ENCODE measurements around the gene MGA. TPM values are rescaled to one million over a fixed set of nuclear protein-coding genes. Genes with fewer than 3 reads are reported as not detected.

MGA gene
- total and polyA plus RNA-seq, 4 donors, result 2.7 to 86.2 (median 14.1) TPM

DNA sequence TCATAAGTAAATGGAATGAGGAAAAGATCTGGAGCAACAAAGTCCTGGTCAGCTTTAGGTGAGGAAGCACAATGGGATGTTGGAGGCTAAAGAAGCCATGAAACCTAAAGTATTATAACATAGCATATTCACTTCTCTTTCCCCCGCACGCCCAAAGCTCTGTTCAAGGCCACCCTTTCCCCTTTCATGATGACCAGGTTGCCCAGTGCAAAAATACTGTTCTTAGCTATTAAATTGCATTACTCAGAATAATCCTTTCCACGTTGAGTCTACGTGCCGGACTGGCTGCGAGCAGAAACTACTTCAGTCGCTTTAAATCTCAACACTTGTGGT lies 113.5 kb downstream of the MGA start:
- Histone ChIP-seq H3K9ac (ENCODE audit: insufficient read depth in 1 of 2, low read length in 2 of 2) (peak overlapping the region in 1 of 2 donors; percentile 83), H3K4me1 (ENCODE audit: control insufficient read depth in 5 of 5, insufficient read depth in 5 of 5, low read length in 5 of 5) (peaks cover 7 to 36% (median 22%) of the 10 kb centered on the region in 5 donors), H3K36me3 (ENCODE audit: control insufficient read depth in 4 of 4, insufficient read depth in 4 of 4, low read length in 4 of 4) (peaks cover 0 to 3% (median 0%) of the 10 kb centered on the region in 4 donors), H3K27ac (ENCODE audit: low read depth in 1 of 2, low read length in 1 of 2) (peak overlapping the region; percentile 68 to 78), H3K27me3 (ENCODE audit: control insufficient read depth in 3 of 3, insufficient read depth in 3 of 3, low read length in 2 of 3) (no peaks in the 10 kb centered on the region), H3K4me3 (no peak overlapping the region), H3K9me3 (ENCODE audit: control insufficient read depth in 4 of 4, insufficient read depth in 3 of 4, low read length in 3 of 4) (no peaks in the 10 kb centered on the region)
- WGBS, 2 donors, result 2 to 8% methylated on average over 7 of the region's 7 CpGs
- TF ChIP-seq, protein P1, sequence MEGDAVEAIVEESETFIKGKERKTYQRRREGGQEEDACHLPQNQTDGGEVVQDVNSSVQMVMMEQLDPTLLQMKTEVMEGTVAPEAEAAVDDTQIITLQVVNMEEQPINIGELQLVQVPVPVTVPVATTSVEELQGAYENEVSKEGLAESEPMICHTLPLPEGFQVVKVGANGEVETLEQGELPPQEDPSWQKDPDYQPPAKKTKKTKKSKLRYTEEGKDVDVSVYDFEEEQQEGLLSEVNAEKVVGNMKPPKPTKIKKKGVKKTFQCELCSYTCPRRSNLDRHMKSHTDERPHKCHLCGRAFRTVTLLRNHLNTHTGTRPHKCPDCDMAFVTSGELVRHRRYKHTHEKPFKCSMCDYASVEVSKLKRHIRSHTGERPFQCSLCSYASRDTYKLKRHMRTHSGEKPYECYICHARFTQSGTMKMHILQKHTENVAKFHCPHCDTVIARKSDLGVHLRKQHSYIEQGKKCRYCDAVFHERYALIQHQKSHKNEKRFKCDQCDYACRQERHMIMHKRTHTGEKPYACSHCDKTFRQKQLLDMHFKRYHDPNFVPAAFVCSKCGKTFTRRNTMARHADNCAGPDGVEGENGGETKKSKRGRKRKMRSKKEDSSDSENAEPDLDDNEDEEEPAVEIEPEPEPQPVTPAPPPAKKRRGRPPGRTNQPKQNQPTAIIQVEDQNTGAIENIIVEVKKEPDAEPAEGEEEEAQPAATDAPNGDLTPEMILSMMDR (IDR thresholded peaks at IDR 0.05; ENCODE audit: control extremely low read depth, extremely low read depth), result no peak
- no peak for ATAC-seq (ENCODE audit: insufficient read depth, low FRiP score)
- DNase-seq, result no peak

DNA sequence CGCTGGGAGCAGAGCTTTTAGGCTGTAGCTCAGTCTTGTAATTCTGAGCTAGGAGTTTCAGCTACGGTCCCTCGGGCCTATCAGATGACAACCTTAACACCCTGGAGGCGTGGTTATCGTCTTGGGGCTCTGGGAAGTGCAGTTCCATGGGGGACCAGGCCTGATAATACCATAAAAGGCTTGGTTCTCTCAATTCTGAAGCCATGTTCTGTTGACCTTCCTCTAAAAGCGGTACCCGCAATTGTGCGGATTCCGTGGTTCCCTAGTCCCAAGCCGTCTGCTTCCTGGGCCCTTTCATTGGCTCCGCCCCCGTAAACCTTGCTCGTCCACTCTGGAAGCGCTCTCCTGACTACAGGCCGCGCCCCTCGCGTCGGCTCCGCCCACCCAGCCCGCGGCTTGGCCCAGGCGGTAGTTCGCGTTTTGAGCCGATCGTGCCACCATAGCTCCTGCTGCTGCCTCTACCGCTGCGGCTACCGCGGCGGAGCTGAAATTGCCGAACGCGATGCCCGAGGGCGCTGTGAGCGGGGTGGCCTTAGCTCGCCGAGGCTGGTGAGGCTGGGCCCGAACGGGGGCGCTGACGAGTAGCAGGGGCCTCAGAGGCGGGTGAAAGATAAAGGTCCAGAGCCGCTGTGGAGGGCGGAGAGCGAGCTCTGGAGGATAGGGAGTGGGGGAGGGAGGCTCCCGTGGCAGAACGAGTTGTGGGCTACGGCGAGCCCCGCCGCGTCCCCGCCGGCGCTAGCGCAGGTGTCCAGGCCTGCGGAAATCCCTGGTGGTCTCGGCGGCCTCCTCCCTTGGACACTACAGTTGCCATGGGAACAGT lies 114.1 kb downstream of the MGA start, which contains the start of gene MAPKBP1:
TSS of gene MAPKBP1 (plus strand) at position 423 of the 820 bp plus-strand sequence. CDS start 792 bp downstream, outside the sequence.
- peak; percentile 98 to 99 (median 98) for DNase-seq
- H3K27ac ChIP-seq (ENCODE audit: low read depth in 1 of 2, low read length in 1 of 2), result peak within 1 kb of the TSS; percentile 68 to 78
- peak; percentile 97 for ATAC-seq (ENCODE audit: insufficient read depth, low FRiP score)
- H3K9me3 ChIP-seq (ENCODE audit: control insufficient read depth in 4 of 4, insufficient read depth in 3 of 4, low read length in 3 of 4), result no peaks in the 10 kb centered on the region
- H3K27me3 ChIP-seq (ENCODE audit: control insufficient read depth in 3 of 3, insufficient read depth in 3 of 3, low read length in 2 of 3), result no peaks in the 10 kb centered on the region
- TF ChIP-seq, protein P1 (IDR thresholded peaks at IDR 0.05; ENCODE audit: control extremely low read depth, extremely low read depth), result peak; percentile 53
- H3K4me3 ChIP-seq, result peak within 1 kb of the TSS; percentile 85
- 0% methylated on average over 62 of the region's 62 CpGs for WGBS, 2 donors
- H3K4me1 ChIP-seq (ENCODE audit: control insufficient read depth in 5 of 5, insufficient read depth in 5 of 5, low read length in 5 of 5), result peaks cover 7 to 36% (median 22%) of the 10 kb centered on the region in 5 donors
- H3K36me3 ChIP-seq (ENCODE audit: control insufficient read depth in 4 of 4, insufficient read depth in 4 of 4, low read length in 4 of 4), result peaks cover 0 to 3% (median 0%) of the 10 kb centered on the region in 4 donors
- peak within 1 kb of the TSS; percentile 84 to 85 for H3K9ac ChIP-seq (ENCODE audit: insufficient read depth in 1 of 2, low read length in 2 of 2)

- DNase-seq (no peak), ATAC-seq (ENCODE audit: insufficient read depth, low FRiP score) (no peak)
- Histone ChIP-seq H3K27ac (ENCODE audit: low read depth in 1 of 2, low read length in 1 of 2) (peak overlapping the region; percentile 68 to 78), H3K9ac (ENCODE audit: insufficient read depth in 1 of 2, low read length in 2 of 2) (peak overlapping the region; percentile 84 to 85), H3K4me1 (ENCODE audit: control insufficient read depth in 5 of 5, insufficient read depth in 5 of 5, low read length in 5 of 5) (peaks cover 9 to 38% (median 26%) of the 10 kb centered on the region in 5 donors), H3K9me3 (ENCODE audit: control insufficient read depth in 4 of 4, insufficient read depth in 3 of 4, low read length in 3 of 4) (no peaks in the 10 kb centered on the region), H3K36me3 (ENCODE audit: control insufficient read depth in 4 of 4, insufficient read depth in 4 of 4, low read length in 4 of 4) (peaks cover 0 to 2% (median 0%) of the 10 kb centered on the region in 4 donors), H3K4me3 (peak overlapping the region; percentile 85), H3K27me3 (ENCODE audit: control insufficient read depth in 3 of 3, insufficient read depth in 3 of 3, low read length in 2 of 3) (no peaks in the 10 kb centered on the region)
- TF ChIP-seq, protein P1 (IDR thresholded peaks at IDR 0.05; ENCODE audit: control extremely low read depth, extremely low read depth), result no peak
- 8 to 16% methylated on average over 19 of the region's 19 CpGs for WGBS, 2 donors
Observed at GRCh38 chr15:41774882-41775417, 114.7 kb downstream of the MGA start.

All from lung (tissue), 12 donors.